ENCODE data around the gene FUNDC2.

- no peak for TF ChIP-seq CTCF (IDR thresholded peaks at IDR 0.05 in 8 of 11, conservative IDR thresholded peaks at IDR 0.05 in 3 of 11)
- no peak for TF ChIP-seq POLR2A (IDR thresholded peaks at IDR 0.05)
Observed at GRCh38 chrX:155054255-155054654, 27.6 kb downstream of the FUNDC2 start.

Measured in spleen (tissue), 7 donors.